Esophagus squamous epithelium (tissue), 4 donors: ENCODE data around the gene SYTL2.

Source experiments
- POLR2A ChIP-seq, 4 donors: fragments of 450-650 bp; IDR thresholded peaks; one replicate each; pipeline ENCODE4 v1.6.1; 2017; ENCODE audit warnings: antibody characterized with exemption in 4 of 4, mild to moderate bottlenecking in 4 of 4, moderate library complexity in 3 of 4
- TF ChIP-seq, protein P1 (sequence below), 6 experiments: fragments of 450-650 bp in 4 of 6; fragments of 200-600 bp in 2 of 6; sonication (generic) in 2 of 6; IDR thresholded peaks; one replicate each; pipeline ENCODE4 v1.5.1; 2016 to 2019; ENCODE audit warnings: antibody characterized with exemption in 6 of 6, mild to moderate bottlenecking in 4 of 6, moderate library complexity in 4 of 6

DNA sequence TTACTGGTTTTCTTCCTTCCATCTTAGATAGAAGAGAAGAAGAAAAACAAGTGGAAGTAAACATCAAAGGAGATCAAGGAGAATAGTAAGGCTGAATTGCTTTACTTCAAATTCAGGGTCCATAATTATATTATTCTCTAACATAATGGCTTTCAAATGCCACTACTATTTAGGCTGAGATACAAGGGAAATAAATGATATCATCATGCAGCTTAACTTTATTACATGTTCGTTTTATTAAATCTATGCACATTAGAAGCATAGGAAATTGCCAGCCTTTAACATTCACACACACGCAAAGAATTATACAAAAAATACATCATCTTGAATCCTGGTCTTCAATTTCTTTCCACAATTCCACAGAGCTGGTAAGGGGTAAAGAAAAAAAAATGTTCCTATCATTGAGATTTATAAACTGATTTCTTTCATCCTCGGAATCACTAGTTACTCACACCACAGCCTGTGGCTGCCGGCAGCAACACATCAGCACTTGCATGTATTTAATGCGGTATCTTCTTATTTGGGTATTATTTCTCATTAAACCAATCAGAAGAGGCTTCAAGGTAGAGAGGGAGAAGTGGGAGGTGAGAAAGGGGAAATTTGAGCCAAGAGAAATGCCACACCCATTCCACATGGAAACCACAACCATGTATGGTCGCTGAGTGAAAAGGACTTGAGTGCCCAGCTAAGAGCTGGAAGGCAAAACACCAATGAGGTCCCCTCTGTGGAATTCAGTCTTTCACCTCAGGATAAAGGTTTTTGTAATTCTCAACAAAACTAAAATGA lies 26.3 kb downstream of the SYTL2 start:
- TF ChIP-seq, protein P1, sequence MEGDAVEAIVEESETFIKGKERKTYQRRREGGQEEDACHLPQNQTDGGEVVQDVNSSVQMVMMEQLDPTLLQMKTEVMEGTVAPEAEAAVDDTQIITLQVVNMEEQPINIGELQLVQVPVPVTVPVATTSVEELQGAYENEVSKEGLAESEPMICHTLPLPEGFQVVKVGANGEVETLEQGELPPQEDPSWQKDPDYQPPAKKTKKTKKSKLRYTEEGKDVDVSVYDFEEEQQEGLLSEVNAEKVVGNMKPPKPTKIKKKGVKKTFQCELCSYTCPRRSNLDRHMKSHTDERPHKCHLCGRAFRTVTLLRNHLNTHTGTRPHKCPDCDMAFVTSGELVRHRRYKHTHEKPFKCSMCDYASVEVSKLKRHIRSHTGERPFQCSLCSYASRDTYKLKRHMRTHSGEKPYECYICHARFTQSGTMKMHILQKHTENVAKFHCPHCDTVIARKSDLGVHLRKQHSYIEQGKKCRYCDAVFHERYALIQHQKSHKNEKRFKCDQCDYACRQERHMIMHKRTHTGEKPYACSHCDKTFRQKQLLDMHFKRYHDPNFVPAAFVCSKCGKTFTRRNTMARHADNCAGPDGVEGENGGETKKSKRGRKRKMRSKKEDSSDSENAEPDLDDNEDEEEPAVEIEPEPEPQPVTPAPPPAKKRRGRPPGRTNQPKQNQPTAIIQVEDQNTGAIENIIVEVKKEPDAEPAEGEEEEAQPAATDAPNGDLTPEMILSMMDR (IDR thresholded peaks at IDR 0.05) = no peak
- TF ChIP-seq POLR2A (IDR thresholded peaks at IDR 0.05) = no peak
